Activated CD4-positive, alpha-beta T cell treated with anti-CD3 and anti-CD28 coated beads, Interleukin-2, amount 50 U/mL, for 16 hours (primary cell): ENCODE measurements around the gene TLX3.
"Not testable (repeated sequence)": the region's sequence is repeated elsewhere in the genome, so short reads cannot be mapped to it uniquely, and the experiment has no call there.

ENCODE experiments used
- DNase-seq: peaks from one replicate; pipeline ENCODE4 v3.0.0-alpha.2; 2020

TLX3 gene

GRCh38 chr5:171330021-171330420 is 21.0 kb downstream of the TLX3 start:
- no peak for DNase-seq

- DNase-seq = no peak
Observed at GRCh38 chr5:171335616-171336015, 26.6 kb downstream of the TLX3 start.

GRCh38 chr5:171336521-171337209 is 27.6 kb downstream of the TLX3 start:
- DNase-seq = peak; percentile 29

GRCh38 chr5:171337210-171337569 is 28.1 kb downstream of the TLX3 start:
- DNase-seq = no peak

GRCh38 chr5:171340042-171340441 is 31.0 kb downstream of the TLX3 start:
- DNase-seq = no peak

GRCh38 chr5:171340491-171340890 is 31.4 kb downstream of the TLX3 start:
- DNase-seq = no peak

GRCh38 chr5:171342362-171343111 is 33.5 kb downstream of the TLX3 start:
- DNase-seq = peak; percentile 51

- DNase-seq = no peak
Observed at GRCh38 chr5:171344936-171345608, 36.0 kb downstream of the TLX3 start.

- no peak for DNase-seq
Observed at GRCh38 chr5:171351536-171352073, 42.6 kb downstream of the TLX3 start.

GRCh38 chr5:171355302-171355724 is 46.3 kb downstream of the TLX3 start:
- DNase-seq = peak; percentile 47

GRCh38 chr5:171357843-171358242 is 48.8 kb downstream of the TLX3 start:
- no peak for DNase-seq

- DNase-seq = not testable (repeated sequence)
Observed at GRCh38 chr5:171361151-171361550, 52.1 kb downstream of the TLX3 start.
